Lower leg skin (tissue), 3 donors: Measurements from ENCODE around the gene P2RY8.

ENCODE experiments used
- POLR2A ChIP-seq, 2 donors: fragments of 450-650 bp; IDR thresholded peaks; one replicate each; pipeline ENCODE4 v1.6.1; 2016 to 2017; ENCODE audit warnings: antibody characterized with exemption in 2 of 2, mild to moderate bottlenecking in 1 of 2, moderate library complexity in 1 of 2
- TF ChIP-seq, protein P1 (sequence below), 3 donors: fragments of 450-650 bp; IDR thresholded peaks; one replicate each; pipeline ENCODE4 v1.5.1; 2016; ENCODE audit warnings: antibody characterized with exemption in 3 of 3, mild to moderate bottlenecking in 3 of 3, moderate library complexity in 2 of 3

DNA sequence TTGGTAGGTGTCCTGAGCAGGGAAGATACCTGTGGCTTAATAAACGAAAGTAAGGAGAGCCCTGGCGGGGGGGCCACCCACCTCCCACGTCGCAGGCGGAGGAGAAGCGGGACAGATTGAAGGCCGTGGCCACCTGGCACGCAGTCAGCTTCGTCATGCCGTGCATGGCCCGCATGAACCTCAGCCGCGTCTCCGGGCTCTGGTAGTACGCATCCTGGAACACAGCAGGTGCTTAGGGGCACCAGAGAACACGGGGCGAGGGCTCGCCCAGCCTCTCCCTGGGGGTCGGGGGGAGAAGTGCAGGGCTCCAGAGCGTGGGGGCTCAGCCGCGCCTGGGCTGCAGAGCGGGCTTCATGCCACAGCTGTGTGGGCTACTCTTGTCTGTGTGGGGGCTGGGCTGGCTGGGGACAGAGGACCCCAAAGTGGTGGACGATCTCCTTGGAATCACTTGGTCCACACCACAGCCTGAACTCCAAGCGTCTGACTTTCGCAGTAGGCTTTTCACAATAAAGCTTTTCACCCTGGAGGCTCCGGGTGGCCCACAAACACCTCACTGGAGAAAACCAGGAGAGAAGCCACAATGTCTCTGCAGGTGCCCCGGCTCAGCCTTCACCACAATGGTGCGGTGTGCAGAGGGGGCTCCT lies 118.0 kb downstream of the P2RY8 start:
- TF ChIP-seq, protein P1, sequence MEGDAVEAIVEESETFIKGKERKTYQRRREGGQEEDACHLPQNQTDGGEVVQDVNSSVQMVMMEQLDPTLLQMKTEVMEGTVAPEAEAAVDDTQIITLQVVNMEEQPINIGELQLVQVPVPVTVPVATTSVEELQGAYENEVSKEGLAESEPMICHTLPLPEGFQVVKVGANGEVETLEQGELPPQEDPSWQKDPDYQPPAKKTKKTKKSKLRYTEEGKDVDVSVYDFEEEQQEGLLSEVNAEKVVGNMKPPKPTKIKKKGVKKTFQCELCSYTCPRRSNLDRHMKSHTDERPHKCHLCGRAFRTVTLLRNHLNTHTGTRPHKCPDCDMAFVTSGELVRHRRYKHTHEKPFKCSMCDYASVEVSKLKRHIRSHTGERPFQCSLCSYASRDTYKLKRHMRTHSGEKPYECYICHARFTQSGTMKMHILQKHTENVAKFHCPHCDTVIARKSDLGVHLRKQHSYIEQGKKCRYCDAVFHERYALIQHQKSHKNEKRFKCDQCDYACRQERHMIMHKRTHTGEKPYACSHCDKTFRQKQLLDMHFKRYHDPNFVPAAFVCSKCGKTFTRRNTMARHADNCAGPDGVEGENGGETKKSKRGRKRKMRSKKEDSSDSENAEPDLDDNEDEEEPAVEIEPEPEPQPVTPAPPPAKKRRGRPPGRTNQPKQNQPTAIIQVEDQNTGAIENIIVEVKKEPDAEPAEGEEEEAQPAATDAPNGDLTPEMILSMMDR (IDR thresholded peaks at IDR 0.05), result no peak
- no peak for TF ChIP-seq POLR2A (IDR thresholded peaks at IDR 0.05)
